ENCODE results near the gene LAMA3.

The LAMA3 gene

GRCh38 chr18:23761941-23762340 lies 72.7 kb downstream of the LAMA3 start:
- DNase-seq (ENCODE audit: low spot score): no peak
- TF ChIP-seq, protein P1, sequence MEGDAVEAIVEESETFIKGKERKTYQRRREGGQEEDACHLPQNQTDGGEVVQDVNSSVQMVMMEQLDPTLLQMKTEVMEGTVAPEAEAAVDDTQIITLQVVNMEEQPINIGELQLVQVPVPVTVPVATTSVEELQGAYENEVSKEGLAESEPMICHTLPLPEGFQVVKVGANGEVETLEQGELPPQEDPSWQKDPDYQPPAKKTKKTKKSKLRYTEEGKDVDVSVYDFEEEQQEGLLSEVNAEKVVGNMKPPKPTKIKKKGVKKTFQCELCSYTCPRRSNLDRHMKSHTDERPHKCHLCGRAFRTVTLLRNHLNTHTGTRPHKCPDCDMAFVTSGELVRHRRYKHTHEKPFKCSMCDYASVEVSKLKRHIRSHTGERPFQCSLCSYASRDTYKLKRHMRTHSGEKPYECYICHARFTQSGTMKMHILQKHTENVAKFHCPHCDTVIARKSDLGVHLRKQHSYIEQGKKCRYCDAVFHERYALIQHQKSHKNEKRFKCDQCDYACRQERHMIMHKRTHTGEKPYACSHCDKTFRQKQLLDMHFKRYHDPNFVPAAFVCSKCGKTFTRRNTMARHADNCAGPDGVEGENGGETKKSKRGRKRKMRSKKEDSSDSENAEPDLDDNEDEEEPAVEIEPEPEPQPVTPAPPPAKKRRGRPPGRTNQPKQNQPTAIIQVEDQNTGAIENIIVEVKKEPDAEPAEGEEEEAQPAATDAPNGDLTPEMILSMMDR (IDR thresholded peaks at IDR 0.05; ENCODE audit: extremely low read depth, missing control alignments): no peak

- TF ChIP-seq, protein P1 (IDR thresholded peaks at IDR 0.05; ENCODE audit: extremely low read depth, missing control alignments): no peak
Observed at GRCh38 chr18:23763343-23763742, 74.1 kb downstream of the LAMA3 start.

DNA sequence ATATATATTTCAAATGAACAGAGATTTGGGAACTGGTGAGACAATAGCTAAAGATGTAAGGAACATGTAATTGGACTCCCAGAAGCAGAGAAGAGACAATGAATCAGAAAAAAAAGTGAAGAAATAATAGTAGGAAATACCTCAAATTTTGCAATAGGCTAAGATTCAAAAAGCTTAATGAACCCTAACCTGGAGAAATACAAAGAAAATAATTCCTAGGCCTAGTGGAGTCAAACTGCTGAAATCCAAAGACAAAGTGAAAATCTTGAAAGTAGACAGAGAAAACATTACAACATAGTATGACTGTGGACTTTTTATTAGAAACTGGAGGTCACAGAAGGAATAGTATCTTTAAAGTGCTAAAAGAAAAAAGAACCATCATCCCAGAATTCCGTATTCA lies 76.7 kb downstream of the LAMA3 start:
- no peak for DNase-seq (ENCODE audit: low spot score)
- TF ChIP-seq, protein P1 (IDR thresholded peaks at IDR 0.05; ENCODE audit: extremely low read depth, missing control alignments): no peak

More at GRCh38 chr18:23763343-23763742, 74.1 kb downstream of the LAMA3 start:
- DNase-seq (ENCODE audit: low spot score): no peak

DNA sequence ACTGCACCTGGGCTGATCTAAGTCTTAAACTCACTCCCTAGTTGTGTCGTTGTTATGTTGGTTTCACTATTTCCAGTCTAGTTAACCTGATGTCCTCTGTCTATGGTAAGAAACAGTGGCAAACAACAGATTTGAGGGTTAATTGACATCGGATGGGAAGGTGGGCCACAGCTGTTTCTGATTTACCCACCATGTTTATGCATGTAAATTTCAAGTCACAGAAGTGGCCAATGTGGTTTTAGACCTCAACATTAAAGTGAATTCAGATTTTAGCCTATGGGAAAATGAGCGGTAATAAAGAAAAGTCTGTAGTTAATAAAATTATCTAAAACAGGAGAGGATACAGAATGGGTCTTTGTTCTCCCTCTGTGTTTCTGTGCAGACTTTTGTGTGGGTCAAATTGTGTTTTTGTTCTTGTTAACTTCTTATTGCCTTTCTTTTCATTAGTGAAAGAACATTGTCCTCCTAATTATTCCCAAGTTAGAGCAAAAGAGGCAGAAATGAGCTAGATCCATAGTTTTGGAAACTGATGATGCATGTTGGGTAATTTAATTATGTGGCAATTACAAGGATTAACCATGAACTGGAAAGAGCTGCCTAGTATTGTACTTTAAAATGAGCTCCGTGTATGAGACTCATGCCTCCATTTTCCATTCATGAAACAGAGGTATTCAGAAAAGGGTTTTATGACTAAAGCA lies 83.2 kb downstream of the LAMA3 start:
- TF ChIP-seq, protein P1 (IDR thresholded peaks at IDR 0.05; ENCODE audit: extremely low read depth, missing control alignments): no peak
- no peak for DNase-seq (ENCODE audit: low spot score)

DNA sequence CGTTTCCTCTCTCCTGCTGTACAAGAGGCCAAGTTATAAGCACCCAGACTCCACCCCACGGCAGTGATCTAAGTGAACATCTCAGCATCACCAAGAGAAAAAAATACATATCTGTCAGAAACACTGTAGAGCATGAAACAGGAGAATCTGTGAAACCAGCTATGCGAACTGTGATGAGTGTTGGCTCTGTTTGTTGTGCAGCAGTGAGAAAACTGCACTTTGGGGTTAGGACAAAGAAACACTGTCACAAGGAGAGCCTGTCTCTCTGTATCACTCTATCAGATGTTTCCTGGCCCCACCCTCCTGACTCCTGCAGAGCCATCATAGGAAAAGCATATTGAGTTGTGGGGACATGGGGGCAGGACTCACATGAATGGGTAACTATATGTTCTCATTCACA lies 87.1 kb downstream of the LAMA3 start:
- TF ChIP-seq, protein P1 (IDR thresholded peaks at IDR 0.05; ENCODE audit: extremely low read depth, missing control alignments): no peak
- DNase-seq (ENCODE audit: low spot score): no peak

- TF ChIP-seq, protein P1 (IDR thresholded peaks at IDR 0.05; ENCODE audit: extremely low read depth, missing control alignments): no peak
- no peak for DNase-seq (ENCODE audit: low spot score)
Observed at GRCh38 chr18:23778828-23779227, 89.6 kb downstream of the LAMA3 start.

DNA sequence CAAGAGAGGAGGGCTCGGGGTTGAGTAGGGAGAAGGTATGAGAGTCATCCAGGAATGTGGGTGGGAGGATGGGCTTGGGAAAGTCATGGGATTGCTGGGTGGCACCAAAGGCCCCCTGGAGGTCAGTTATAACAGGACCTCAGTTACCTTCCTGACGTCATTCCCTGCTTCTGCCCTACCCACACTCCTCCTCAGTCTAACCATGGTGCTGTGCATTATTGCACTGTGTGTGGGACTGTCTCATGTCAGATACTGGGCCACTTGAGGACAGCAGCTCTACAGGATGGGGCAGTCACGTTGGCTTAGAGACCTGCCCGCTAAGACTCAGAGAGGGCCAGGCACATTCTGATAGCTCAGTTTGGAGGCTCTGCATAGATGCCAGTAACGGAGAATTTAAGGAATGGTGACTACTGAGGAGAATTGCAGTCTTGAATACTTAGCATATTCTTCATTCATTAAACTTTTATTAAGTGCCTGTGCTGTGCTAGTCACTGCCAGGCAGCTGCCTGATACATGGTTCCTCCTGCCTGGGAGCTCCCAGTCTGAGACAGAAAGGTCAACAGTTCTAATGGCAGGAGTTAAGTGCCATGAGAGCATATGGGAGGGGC lies 90.5 kb downstream of the LAMA3 start:
- DNase-seq (ENCODE audit: low spot score): no peak
- TF ChIP-seq, protein P1 (IDR thresholded peaks at IDR 0.05; ENCODE audit: extremely low read depth, missing control alignments): no peak
